Pulmonary artery endothelial cell (primary cell): Measurements from ENCODE around the gene SLC6A12. TPM values are rescaled to one million over a fixed set of nuclear protein-coding genes. Genes with fewer than 3 reads are reported as not detected.

ENCODE experiments used
- DNase-seq: peaks from one replicate; pipeline ENCODE4 v3.0.0-alpha.2; 2011; ENCODE audit warnings: low read depth, low spot score
- total RNA-seq: library from RNA; depleted of rRNA; stranded (reverse); fragments of >200 nt; gene quantifications from 2 replicates; pipeline ENCODE4 v1.2.3, GENCODE V29; 2014

The SLC6A12 gene
- total RNA-seq, 1 donor from 2014 or later: not detected

DNA sequence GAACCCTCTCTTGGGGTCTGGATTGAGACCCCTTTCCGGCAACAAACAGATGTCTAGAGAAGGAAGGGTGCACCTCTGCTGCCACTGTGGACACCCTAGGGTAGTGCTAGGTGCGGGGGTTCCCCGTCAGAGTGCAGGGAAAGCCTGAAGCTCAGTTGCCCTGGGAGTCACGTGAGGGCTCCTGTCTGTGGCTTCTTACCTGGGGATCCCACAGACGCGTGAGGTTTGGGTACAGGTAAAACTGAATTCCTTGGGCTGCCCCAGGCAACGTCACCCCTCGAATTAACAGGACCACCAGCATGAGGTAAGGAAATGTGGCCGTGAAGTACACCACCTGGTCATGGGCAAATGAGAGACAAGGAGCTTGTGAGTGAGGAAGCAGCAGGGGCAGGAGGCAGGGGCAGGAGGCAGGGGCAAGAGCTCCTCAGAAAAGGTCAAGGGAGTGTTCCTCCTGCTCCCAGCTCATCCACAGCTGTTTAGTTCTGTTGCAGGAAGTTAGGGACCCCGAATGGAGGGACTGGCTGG lies 21.0 kb upstream of the SLC6A12 start:
- no peak for DNase-seq

DNA sequence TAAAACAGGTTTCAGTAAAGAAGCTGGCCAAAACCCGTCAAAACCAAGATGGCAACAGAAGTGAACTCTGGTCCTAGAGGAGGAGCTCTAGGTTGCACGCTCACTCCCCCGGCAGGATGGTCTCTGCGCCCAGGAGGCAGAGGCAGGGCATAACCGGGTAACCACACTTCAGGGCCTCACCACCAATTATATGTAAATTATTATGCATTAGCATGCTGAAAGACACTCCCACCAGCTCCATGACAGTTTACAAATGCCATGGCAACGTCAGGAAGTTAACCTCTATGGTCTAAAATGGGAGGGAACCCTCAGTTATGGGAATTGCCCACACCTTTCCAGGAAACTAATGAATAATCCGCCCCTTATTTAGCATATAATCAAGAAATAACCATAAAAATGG lies 20.1 kb upstream of the SLC6A12 start:
- DNase-seq: no peak

GRCh38 chr12:233615-233968 lies 19.6 kb upstream of the SLC6A12 start:
- DNase-seq: no peak

DNA sequence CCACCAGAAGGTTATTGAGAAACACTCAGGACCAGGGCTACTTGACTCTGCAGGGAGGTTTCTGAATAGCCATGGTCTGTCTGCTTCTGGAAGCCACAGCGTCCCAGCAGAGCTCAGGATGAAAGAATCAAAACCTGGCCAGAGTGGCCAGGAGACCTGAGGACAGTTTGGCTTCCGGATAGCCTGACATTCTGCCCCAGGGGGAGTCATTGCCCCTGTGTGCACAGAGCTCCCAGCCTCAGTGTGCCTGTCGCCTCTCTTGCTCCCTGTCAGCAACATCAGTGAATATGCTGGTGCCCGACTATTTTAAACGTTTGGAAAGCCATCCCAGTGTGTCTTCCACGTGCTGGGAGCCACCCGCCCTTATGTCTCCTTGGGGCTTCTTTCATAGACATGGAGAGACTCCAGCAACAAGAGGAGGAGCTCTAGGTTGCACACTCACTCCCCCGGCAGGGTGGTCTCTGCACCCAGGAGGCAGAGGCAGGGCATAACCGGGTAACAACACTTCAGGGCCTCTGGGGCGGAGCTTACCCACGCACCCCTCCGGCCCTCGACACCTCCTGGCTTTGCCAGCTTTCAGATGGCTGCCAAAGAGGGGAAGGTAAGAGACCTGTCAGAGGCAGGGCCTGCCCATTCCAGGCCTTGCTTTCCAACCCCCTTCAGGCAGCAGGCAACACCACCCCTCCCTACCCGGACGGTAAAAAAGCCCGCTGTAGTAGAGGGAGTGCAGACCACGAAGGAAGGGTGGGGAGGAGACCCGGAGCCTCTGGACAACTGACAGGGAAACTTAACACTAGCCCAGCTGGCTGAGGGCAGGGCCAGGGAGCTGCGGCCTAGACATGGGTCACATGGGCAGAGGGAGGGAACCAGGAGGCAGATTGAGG lies 19.0 kb upstream of the SLC6A12 start:
- no peak for DNase-seq

GRCh38 chr12:230925-231671 lies 17.1 kb upstream of the SLC6A12 start:
- DNase-seq: no peak

GRCh38 chr12:229441-230191 lies 15.7 kb upstream of the SLC6A12 start:
- no peak for DNase-seq

- DNase-seq: no peak
Observed at GRCh38 chr12:228846-229200, 14.9 kb upstream of the SLC6A12 start.

DNA sequence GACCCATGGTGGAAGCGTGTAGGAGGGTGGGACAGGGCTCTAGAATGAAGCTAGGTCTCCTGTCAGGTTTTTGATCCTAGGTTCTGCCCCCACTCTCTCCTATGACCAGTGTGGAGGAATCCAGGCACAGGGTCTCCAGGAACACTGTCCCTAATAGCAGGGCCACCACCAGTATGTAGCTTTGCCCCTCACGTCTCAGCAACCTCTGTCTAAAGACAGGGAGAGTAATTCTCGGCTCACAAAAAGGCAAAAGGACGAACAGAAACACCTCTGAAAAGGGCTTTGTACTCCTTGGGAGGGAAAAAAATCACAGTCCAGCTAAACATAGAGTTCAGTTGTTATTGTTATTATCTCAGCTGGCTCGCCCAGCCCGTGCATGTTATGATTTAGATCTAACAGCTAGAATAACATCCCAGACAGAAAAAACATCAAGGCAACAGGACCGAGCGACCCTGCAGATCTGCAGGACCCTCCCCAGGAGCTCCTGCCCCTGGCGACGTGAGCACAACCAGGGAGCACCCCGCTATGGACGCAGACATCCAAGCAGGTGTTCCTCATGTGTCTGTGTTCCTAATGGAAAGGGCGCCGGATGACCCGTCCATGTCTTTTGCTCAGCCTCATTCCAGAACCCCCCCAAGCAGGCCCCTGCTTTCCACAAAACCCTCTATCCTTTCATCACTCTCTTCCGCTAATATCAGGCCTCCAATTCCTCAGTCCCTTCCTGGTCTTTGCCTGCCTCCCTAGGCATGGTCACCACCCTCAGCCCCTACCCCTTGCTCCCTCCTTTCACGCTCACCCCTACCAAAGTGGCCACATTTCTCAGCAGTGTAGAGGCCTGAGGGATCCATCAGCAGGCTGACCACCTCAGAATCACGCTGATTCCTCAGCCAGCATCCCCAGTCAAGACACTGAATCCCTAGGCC lies 14.2 kb upstream of the SLC6A12 start:
- no peak for DNase-seq

DNA sequence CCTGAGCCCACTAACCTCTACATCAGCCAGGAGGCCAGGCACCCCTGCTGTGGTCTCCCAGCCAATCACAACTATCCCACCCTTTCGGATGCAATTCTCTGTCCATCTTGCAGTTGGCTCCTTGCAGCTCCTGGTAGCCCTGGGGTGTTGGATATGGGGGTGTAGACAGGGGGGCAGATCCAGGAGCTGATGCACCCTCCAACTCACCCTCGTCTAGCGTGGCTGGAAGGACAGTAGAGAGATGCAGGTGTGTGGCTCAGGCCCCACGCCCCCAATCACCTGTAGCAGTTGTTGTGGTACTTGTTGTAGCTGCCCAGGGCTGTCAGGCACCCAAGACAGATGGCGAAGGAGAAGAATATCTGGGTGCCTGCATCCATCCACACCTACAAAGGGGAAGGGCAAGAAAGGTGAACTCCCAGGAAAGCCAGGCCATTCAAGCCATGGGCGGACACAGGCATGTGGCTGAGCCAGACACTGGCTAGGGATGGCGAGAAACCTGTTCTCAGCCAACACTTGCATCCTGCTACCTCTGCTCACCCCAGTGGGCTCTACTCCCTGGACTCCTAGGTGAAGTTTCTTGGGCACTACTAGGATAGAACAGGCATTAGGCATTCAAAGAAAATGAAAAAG lies 13.4 kb upstream of the SLC6A12 start:
- DNase-seq: no peak

DNA sequence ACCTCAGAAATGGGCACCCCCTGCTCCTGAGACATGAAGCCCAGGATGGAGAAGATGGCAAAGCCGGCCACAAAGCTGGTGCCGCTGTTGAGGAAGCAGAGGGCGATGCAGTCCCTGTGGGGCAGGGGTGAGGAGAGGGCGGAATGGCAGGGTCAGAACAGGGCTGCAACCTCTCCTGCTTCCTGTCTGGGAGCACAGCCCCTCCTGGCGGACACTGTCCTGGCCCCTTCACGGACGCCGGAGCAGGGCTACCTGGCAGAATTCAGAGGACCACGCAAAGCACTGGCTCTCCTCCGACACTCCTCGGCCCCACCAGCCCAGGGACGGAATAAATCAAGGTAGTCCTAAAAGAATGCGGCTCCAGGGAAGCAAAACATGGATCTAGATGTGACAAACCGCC lies 12.4 kb upstream of the SLC6A12 start:
- no peak for DNase-seq

GRCh38 chr12:225012-225411 lies 11.1 kb upstream of the SLC6A12 start:
- DNase-seq: no peak

DNA sequence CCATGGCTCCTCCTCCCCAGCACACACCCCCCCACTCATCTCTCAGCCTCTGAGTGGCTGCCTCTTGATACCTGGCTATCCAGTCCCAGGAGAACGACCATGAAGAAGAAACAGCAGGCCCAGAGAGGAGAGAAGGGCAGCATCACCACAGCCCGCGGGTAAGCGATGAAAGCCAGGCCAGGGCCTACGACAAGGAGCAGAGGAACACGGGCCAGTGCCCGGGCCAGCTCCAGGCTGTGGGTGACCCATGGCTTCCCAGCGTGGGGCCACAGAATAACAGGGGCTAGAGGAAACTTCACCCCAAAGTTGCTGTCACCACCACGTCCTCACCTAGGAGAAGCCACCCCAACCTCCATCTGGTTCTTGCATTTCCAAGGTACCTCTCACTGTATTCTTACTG lies 10.4 kb upstream of the SLC6A12 start:
- no peak for DNase-seq

DNA sequence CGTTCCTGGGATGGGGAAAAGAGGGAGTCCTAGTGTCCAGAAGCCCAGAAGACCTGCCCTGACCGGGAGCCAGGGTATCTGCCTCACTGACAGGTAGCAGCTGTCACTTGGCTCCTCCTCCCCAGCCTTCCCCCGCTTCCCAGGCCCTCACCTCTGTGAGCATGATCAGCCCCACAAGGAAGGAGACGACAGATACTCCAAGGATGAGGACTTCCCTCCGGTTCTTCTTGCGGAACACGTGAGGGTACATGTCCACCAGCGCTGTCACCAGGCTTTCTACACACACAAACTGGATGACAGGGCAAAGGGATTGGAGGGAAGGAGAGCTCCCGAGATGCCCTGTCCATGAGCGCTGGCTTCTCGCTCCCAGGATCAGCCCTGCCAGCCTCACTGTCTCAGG lies 9.9 kb upstream of the SLC6A12 start:
- no peak for DNase-seq

DNA sequence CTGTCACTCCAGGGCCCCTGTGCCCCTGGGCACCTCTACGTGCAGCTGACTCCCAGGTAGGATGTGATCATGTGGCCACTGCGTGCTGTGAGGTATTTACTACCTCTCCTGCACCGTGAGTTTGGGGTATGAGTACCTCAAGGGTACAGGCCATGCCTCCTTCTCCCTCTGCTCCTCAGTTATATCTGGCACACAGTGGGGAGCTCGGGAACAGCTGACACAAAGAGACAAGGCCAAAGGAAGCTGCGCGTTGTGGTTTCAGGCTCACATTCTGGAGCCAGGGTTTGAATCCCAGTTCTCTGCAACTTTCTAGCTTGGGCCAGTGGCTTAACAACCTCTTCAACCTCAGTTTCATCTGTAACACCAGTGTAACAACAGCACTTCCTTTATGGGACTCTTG lies 7.8 kb upstream of the SLC6A12 start:
- DNase-seq: no peak

DNA sequence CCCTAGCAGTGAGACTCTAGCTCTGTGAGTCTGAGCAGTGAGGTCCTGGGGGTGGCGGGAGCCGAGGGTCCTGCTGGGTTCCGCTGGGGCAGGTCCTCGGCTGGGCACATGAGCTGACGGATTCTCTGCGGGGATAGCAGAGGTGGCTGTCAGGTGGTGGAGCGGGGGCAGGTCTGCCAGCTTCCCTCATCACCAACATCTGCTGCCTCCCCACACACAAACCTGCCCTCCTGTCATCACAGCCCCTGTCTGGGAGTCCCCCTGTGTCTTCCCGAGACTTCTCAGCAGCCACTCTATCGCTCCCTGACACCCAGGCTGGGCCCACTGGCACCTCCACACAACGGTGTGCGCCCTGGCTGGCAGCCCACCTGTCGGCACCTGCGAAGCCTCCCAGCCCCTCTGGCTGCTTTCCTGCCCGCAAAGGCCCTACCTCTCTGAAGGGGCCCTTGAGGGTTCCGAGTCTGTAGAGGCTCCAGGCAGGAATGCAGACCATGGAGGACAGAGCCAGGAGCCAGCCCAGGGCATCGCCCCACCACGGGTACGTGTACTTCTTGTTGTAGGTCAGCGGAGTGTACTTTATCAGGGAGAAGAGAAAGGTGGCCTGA lies 7.1 kb upstream of the SLC6A12 start:
- DNase-seq: no peak

GRCh38 chr12:220491-220890 lies 6.5 kb upstream of the SLC6A12 start:
- DNase-seq: no peak

DNA sequence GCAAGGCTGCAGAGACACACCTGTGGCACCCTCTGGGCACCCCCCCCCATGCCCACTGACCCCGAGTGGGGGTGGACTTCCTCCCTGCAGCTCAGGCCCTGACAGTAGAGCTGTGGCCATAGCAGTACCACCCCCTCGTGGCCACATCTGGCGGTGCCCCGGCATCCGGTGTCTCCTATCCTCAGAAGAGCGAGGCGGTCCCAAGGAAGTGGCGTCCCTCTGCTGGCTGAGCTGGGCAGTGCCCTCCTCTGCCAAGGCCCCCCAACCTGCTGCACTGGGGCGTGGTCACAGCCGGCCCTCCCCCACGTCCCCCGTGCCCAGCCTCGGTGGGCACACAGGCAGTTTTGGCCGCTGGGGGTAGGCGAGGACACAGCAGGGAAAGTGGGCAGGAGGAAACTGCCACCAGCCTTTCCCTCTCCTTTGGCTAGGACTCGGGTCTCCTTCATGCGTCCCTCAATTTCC lies 6.0 kb upstream of the SLC6A12 start:
- no peak for DNase-seq

- no peak for DNase-seq
Observed at GRCh38 chr12:218728-219590, 5.0 kb upstream of the SLC6A12 start.

DNA sequence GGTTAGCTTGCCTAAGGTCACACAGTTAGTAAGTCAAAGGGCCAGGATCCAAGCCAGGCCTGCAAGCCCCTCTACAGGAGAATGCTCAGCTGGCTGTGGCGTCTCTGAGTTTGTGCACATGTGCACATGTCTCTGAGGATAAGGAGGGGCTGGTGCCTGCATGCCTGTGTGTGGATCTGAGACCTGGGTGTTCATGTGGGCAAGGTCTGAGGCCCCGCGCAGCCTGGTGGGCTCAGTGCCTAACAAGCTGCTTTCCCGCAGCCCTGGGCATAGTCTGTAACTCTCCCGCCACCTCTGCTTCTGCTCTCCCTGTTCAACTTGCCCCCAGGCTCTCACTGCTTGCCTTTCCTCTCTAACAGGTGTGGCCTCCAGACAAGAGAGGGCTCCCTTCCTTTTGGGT lies 4.3 kb upstream of the SLC6A12 start:
- DNase-seq: no peak
